Choroid plexus epithelial cell (primary cell): ENCODE data around the gene PLK3.

Experiments
- DNase-seq: peaks from one replicate; pipeline ENCODE4 v3.0.0-alpha.2; 2010; ENCODE audit warnings: low read depth
- H3K4me3 ChIP-seq: 2 replicates; pipeline ENCODE4 v1.5.1; 2011; ENCODE audit warnings: low read depth, mild to moderate bottlenecking, control low read depth, low read length, moderate library complexity
- CTCF ChIP-seq: conservative IDR thresholded peaks from 2 replicates; pipeline ENCODE4 v1.5.1; 2011; ENCODE audit warnings: low read depth, mild to moderate bottlenecking, control low read depth, inconsistent platforms, low read length, moderate library complexity

PLK3 gene

GRCh38 chr1:44846985-44847384, 46.8 kb downstream of the PLK3 start:
- no peak overlapping the region for H3K4me3 ChIP-seq
- no peak for TF ChIP-seq CTCF
- no peak for DNase-seq

- no peak for DNase-seq
- no peak overlapping the region for H3K4me3 ChIP-seq
- no peak for TF ChIP-seq CTCF
Observed at GRCh38 chr1:44847845-44848244, 47.7 kb downstream of the PLK3 start.

- DNase-seq, result no peak
- no peak overlapping the region for H3K4me3 ChIP-seq
- TF ChIP-seq CTCF, result no peak
Observed at GRCh38 chr1:44848456-44849181, 48.4 kb downstream of the PLK3 start.

GRCh38 chr1:44849575-44850132, 49.5 kb downstream of the PLK3 start:
- no peak overlapping the region for H3K4me3 ChIP-seq
- no peak for TF ChIP-seq CTCF
- no peak for DNase-seq

- DNase-seq, result no peak
- no peak overlapping the region for H3K4me3 ChIP-seq
- no peak for TF ChIP-seq CTCF
Observed at GRCh38 chr1:44851308-44851707, 51.1 kb downstream of the PLK3 start.

GRCh38 chr1:44853201-44853600, 53.0 kb downstream of the PLK3 start:
- DNase-seq, result no peak
- TF ChIP-seq CTCF, result no peak
- no peak overlapping the region for H3K4me3 ChIP-seq

GRCh38 chr1:44854970-44855369, 54.8 kb downstream of the PLK3 start:
- no peak for DNase-seq
- no peak for TF ChIP-seq CTCF
- no peak overlapping the region for H3K4me3 ChIP-seq
